Right lobe of liver (tissue), 6 donors: ENCODE measurements around the gene FAAP20. TPM values are rescaled to one million over a fixed set of nuclear protein-coding genes. Genes with fewer than 3 reads are reported as not detected.

Experiments
- ATAC-seq, 4 donors: fragments of 200-7000 bp; cut with Tn5 transposase; one replicate each; pipeline ENCODE4 v1.9.1; 2020; ENCODE audit warnings: mild to moderate bottlenecking in 4 of 4, moderate library complexity in 4 of 4
- DNase-seq, 3 donors: peaks; one replicate each; pipeline ENCODE4 v3.0.0-alpha.2; 2020
- H3K27ac ChIP-seq, 3 donors: fragments of 200-600 bp; one replicate each; pipeline ENCODE4 v1.8.0; 2022
- H3K27me3 ChIP-seq, 2 donors: fragments of 200-600 bp; one replicate each; pipeline ENCODE4 v1.8.0; 2022
- H3K36me3 ChIP-seq, 4 donors: fragments of 200-600 bp; sonication (generic) in 1 of 4; one replicate each; pipeline versions ENCODE4 v1.5.1 to v1.8.0; 2017 to 2022; ENCODE audit warnings: control low read depth in 1 of 4
- H3K4me1 ChIP-seq, 4 donors: fragments of 200-600 bp; sonication (generic) in 1 of 4; one replicate each; pipeline versions ENCODE4 v1.5.1 to v1.8.0; 2017 to 2022; ENCODE audit warnings: control low read depth in 1 of 4
- H3K4me3 ChIP-seq, 3 donors: fragments of 200-600 bp; one replicate each; pipeline ENCODE4 v1.8.0; 2022
- H3K9me3 ChIP-seq, 4 donors: fragments of 200-600 bp; sonication (generic) in 1 of 4; one replicate each; pipeline versions ENCODE4 v1.5.1 to v1.8.0; 2017 to 2022; ENCODE audit warnings: control low read depth in 1 of 4
- POLR2A ChIP-seq: fragments of 450-650 bp; IDR thresholded peaks from one replicate; pipeline ENCODE4 v1.6.1; 2017; ENCODE audit warnings: antibody characterized with exemption, mild to moderate bottlenecking
- WGBS: methylation state at CpG from one replicate; pipeline ENCODE4 v1.1.6; 2018; ENCODE audit warnings: low coverage, low lambda C conversion rate; ENCODE audit not compliant: insufficient coverage; ENCODE audit errors: missing lambda C conversion rate; 5-methylcytosine and 5-hydroxymethylcytosine counted together
- intact Hi-C, 2 donors: fragments of 100-400 bp; cut with DNase I; formaldehyde crosslinking; loops; one replicate each; pipeline versions ENCODE4 v1.11.2 to v1.14.1; 2022
- total RNA-seq, 6 experiments: library from RNA; depleted of rRNA in 2 of 6; stranded (reverse); fragments of >200 nt in 2 of 6; fragmentation: NEBNext Ultra II Directional in 3 of 6; extraction: Animal tissue kit (Norgen Biotek cat#: 25700) in 3 of 6; gene quantifications; one replicate each; pipeline versions ENCODE4 v1.1.0 to v1.2.4, GENCODE V29; 2016 to 2023
- TF ChIP-seq, protein P1 (sequence below), 4 donors: fragments of 200-600 bp in 3 of 4; fragments of 450-650 bp in 1 of 4; IDR thresholded peaks; one replicate each; pipeline versions ENCODE4 v1.5.1 to v1.8.0; 2016 to 2022; ENCODE audit warnings: antibody characterized with exemption in 4 of 4, mild to moderate bottlenecking in 2 of 4
- donor health status: DM: no; HTN: yes; CAD: no.
- donor health status: DM: no; HTN: no; CAD: no.
- donor health status: DM: no; HTN: no; CAD: no.
- donor health status: DM: no; HTN: yes; CAD: no.
- donor health status: DM: no; HTN: yes; CAD: no.

The FAAP20 gene
- total RNA-seq, 6 experiments from 2014 or later = 18.9 to 26.0 (median 24.4) TPM

DNA sequence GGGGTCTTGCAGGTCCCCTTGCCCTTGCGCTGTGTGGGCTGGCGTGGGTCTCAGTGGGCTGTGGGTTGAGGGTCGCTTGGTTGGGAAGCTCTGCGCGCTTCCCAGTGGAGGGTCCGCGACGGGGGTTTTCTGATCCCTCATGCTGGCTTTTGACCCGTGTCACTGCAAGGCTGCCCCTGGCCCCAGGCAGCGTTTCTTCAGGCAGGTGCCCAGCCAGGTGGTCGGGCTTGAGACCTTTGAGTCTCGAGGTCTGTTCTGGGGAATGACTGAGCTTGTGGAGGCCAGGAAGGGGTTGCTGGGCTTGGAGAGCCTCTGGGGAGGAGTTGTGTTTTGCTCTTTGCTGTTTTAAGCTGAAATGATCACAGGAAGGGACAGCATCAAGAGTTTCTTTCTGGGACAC lies 38.9 kb upstream of the FAAP20 start:
- peak overlapping the region in 2 of 3 donors; percentile 59 to 67 for H3K4me3 ChIP-seq
- DNase-seq = no peak
- 25% methylated on average over 7 of the region's 12 CpGs for WGBS
- no peaks in the 10 kb centered on the region for H3K36me3 ChIP-seq
- TF ChIP-seq, protein P1, sequence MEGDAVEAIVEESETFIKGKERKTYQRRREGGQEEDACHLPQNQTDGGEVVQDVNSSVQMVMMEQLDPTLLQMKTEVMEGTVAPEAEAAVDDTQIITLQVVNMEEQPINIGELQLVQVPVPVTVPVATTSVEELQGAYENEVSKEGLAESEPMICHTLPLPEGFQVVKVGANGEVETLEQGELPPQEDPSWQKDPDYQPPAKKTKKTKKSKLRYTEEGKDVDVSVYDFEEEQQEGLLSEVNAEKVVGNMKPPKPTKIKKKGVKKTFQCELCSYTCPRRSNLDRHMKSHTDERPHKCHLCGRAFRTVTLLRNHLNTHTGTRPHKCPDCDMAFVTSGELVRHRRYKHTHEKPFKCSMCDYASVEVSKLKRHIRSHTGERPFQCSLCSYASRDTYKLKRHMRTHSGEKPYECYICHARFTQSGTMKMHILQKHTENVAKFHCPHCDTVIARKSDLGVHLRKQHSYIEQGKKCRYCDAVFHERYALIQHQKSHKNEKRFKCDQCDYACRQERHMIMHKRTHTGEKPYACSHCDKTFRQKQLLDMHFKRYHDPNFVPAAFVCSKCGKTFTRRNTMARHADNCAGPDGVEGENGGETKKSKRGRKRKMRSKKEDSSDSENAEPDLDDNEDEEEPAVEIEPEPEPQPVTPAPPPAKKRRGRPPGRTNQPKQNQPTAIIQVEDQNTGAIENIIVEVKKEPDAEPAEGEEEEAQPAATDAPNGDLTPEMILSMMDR (IDR thresholded peaks at IDR 0.05) = no peak
- TF ChIP-seq POLR2A = no peak
- no peaks in the 10 kb centered on the region for H3K27me3 ChIP-seq
- H3K9me3 ChIP-seq = no peaks in the 10 kb centered on the region
- intact Hi-C loops = loop anchor here in 1 of 2 donors (5.0 to 10.0 kb wide), 2 partner anchors 36 to 71 kb away; no protein-coding TSS in a partner anchor
- ATAC-seq = no peak
- H3K4me1 ChIP-seq = peaks cover 0 to 76% (median 43%) of the 10 kb centered on the region in 4 donors
- peak overlapping the region; percentile 68 to 93 (median 68) for H3K27ac ChIP-seq

DNA sequence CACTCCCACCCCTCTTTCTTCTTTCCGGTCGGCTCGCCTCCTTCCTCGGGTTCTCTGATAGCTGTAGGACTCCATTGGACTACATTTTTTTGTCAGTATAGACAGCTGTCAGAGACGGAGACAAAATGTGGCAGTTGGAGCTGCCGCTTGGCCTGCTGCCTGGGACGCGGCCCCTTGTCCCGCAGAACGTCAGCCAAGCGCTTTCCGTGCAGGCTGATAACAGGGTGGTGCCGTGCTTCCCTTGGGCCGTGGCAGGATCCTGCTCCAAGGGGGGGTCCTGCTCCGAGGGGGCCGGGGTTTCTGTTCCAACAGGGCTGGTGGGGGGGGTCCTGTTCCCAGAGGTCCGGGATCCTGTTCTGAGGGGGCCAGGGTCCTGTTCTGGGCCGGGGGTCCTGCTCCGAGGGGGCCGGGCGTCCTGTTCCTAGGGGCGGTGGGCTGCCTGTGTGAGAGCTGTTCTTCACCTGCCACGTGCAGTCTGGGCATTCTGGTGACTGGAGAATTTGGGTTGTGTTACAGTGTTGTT lies 38.4 kb upstream of the FAAP20 start:
- H3K27me3 ChIP-seq = no peaks in the 10 kb centered on the region
- DNase-seq = peak in 1 of 3 donors; percentile 75
- peak overlapping the region; percentile 59 to 77 (median 67) for H3K4me3 ChIP-seq
- no peaks in the 10 kb centered on the region for H3K36me3 ChIP-seq
- 9% methylated on average over 6 of the region's 23 CpGs for WGBS
- intact Hi-C loops = loop anchor here in 1 of 2 donors (5.0 to 10.0 kb wide), 2 partner anchors 36 to 72 kb away; no protein-coding TSS in a partner anchor
- no peaks in the 10 kb centered on the region for H3K9me3 ChIP-seq
- peaks cover 0 to 71% (median 38%) of the 10 kb centered on the region in 4 donors for H3K4me1 ChIP-seq
- H3K27ac ChIP-seq = peak overlapping the region; percentile 68 to 93 (median 73)
- TF ChIP-seq, protein P1 (IDR thresholded peaks at IDR 0.05) = no peak
- no peak for TF ChIP-seq POLR2A
- peak in 3 of 4 donors; percentile 1 to 13 (median 4) for ATAC-seq

GRCh38 chr1:2232255-2232915 lies 37.8 kb upstream of the FAAP20 start:
- DNase-seq = no peak
- peak overlapping the region; percentile 68 to 93 (median 73) for H3K27ac ChIP-seq
- no peaks in the 10 kb centered on the region for H3K27me3 ChIP-seq
- peaks cover 0 to 65% (median 35%) of the 10 kb centered on the region in 4 donors for H3K4me1 ChIP-seq
- peak in 2 of 4 donors; percentile 0 to 29 for ATAC-seq
- intact Hi-C loops = loop anchor here in 1 of 2 donors (5.0 to 10.0 kb wide), 2 partner anchors 35 to 72 kb away; no protein-coding TSS in a partner anchor
- peak overlapping the region; percentile 59 to 77 (median 67) for H3K4me3 ChIP-seq
- WGBS = 0% methylated on average over 4 of the region's 17 CpGs
- TF ChIP-seq, protein P1 (IDR thresholded peaks at IDR 0.05) = no peak
- no peak for TF ChIP-seq POLR2A
- H3K36me3 ChIP-seq = no peaks in the 10 kb centered on the region
- no peaks in the 10 kb centered on the region for H3K9me3 ChIP-seq

DNA sequence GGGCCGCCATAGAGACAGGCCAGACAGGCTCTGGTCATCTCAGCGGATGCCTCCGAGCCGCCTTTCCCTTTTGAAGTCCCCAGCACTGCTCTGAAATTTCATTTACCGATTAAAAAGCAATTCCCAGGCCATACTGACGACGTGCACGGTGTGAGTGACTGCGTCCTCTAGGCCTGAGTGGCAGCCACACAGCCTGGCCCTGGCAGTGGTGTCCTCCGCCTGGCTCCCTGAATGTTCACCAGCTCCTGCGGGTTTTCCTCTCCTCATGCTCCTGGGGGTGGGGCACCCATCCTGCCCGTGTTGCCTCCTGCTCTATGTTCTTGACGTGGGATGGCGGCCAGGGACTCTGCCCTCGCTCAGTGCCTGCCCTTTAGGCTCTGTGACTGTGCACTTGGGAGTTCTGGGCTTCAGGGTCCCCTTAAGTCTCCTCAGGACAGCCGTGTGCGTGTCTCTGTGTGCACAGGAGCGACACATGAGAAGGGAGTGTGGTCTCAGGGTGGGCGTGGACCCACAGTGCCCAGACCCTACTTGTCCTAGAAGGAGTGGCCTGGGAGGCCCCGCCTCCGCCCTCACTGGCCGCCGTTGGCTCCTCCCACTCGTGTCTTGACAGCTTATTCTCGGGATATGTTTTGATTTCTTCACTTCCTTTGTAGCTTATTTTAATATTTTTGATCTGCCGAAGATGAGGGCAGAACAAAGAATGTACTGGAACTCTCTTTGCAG lies 37.1 kb upstream of the FAAP20 start:
- DNase-seq (peak; percentile 84 to 91 (median 91)), ATAC-seq (peak; percentile 33 to 53 (median 42))
- TF ChIP-seq, protein P1 (IDR thresholded peaks at IDR 0.05) = no peak
- peak; percentile 46 for TF ChIP-seq POLR2A
- Histone ChIP-seq H3K9me3 (no peaks in the 10 kb centered on the region), H3K4me1 (peaks cover 0 to 65% (median 34%) of the 10 kb centered on the region in 4 donors), H3K4me3 (peak overlapping the region; percentile 59 to 77 (median 67)), H3K27ac (peak overlapping the region; percentile 68 to 93 (median 73)), H3K36me3 (no peaks in the 10 kb centered on the region), H3K27me3 (no peaks in the 10 kb centered on the region)
- intact Hi-C loops = loop anchor here in 1 of 2 donors (5.0 to 10.0 kb wide), 2 partner anchors 34 to 73 kb away; no protein-coding TSS in a partner anchor
- 0% methylated on average over 7 of the region's 26 CpGs for WGBS
